Measurements from ENCODE around the gene OBSCN. TPM values are rescaled to one million over a fixed set of nuclear protein-coding genes. Genes with fewer than 3 reads are reported as not detected.
A peak's percentile ranks its signal among the peaks of the same experiment; 100 is the strongest.

Gene OBSCN
- total RNA-seq, 1 experiment from 2014 or later, result 5.6 TPM

DNA sequence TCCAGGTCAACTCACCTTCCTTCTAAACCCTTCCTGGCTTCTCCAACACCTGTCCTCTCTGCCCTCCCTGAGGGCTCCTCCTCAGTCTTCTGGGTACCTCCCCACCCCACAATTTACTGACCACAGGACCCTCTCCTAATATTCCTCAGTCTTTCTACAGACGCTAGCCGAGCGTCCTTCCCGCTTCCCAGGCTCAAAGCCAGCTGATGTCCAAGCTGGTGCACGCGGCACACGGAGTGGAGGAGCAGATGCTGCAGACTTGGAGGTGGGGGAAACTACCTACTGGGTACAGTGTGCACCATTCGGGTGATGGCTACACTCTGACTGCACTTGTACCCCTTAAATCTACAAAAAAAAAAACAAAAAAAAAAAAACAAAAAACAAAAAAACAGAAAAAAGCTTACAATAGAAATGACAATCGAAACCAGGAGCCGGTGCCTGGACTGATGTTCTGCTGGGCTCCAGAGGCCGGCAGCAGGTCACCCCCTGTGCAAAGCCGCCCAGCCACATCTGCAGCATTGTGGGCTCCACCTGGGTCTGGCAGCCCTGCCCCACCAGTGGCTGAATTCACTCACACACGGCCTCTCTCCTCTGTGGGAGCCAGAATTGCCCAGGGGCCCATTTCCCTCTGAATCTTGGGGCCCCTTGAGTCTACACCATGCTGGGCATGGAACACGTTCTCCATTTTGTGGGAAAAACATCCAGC is 191.8 kb downstream of the OBSCN start:
- CTCF ChIA-PET, result no interaction called here
- H3K36me3 ChIP-seq (ENCODE audit: control insufficient read depth, insufficient read depth, low read length), result peaks cover 6% of the 10 kb centered on the region
- TF ChIP-seq, protein P1, sequence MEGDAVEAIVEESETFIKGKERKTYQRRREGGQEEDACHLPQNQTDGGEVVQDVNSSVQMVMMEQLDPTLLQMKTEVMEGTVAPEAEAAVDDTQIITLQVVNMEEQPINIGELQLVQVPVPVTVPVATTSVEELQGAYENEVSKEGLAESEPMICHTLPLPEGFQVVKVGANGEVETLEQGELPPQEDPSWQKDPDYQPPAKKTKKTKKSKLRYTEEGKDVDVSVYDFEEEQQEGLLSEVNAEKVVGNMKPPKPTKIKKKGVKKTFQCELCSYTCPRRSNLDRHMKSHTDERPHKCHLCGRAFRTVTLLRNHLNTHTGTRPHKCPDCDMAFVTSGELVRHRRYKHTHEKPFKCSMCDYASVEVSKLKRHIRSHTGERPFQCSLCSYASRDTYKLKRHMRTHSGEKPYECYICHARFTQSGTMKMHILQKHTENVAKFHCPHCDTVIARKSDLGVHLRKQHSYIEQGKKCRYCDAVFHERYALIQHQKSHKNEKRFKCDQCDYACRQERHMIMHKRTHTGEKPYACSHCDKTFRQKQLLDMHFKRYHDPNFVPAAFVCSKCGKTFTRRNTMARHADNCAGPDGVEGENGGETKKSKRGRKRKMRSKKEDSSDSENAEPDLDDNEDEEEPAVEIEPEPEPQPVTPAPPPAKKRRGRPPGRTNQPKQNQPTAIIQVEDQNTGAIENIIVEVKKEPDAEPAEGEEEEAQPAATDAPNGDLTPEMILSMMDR (IDR thresholded peaks at IDR 0.05; ENCODE audit: insufficient read depth in 1 of 2, low read depth in 1 of 2, low read length in 1 of 2, severe bottlenecking in 1 of 2, unreplicated experiment in 1 of 2), result no peak

DNA sequence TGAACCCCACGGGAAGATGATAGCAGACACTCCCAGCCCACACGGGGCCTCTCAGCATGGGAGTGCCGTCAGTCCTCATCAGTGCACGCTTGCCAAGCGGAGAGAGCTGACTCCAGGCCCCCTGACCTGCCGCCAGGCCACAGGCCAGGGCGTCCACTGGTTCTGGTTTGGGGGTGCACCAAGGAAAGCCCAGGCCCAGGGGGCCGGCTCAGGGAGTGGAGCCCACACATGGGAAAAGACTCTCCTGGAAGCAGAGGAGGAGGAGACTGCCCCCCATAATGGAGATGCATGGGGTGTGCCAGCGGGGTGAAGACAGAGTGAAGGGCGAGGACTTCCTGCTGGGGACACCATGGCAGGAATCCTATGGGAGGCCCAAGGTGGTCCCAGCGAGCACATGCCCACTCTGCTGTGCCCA is 192.4 kb downstream of the OBSCN start:
- CTCF ChIA-PET, result no interaction called here
- H3K9me3 ChIP-seq, result no peaks in the 10 kb centered on the region
- DNase-seq, result peak in 1 of 2 experiments; percentile 17
- POLR2A ChIA-PET, result no interaction called here
- H3K27me3 Mint-ChIP-seq (ENCODE audit: insufficient read depth, unreplicated experiment), result no peaks in the 10 kb centered on the region
- no TSS peak for BruUV-seq (replicated peaks)
- H3K36me3 Mint-ChIP-seq (ENCODE audit: insufficient read depth, unreplicated experiment), result peaks cover 79% of the 10 kb centered on the region
- TF ChIP-seq, protein P1 (IDR thresholded peaks at IDR 0.05; ENCODE audit: insufficient read depth in 1 of 2, low read depth in 1 of 2, low read length in 1 of 2, severe bottlenecking in 1 of 2, unreplicated experiment in 1 of 2), result no peak
- no peak overlapping the region for H3K4me3 ChIP-seq (ENCODE audit: low read depth, low read length)
- peaks cover 12% of the 10 kb centered on the region for H3K4me1 ChIP-seq
- H3K4me1 Mint-ChIP-seq (ENCODE audit: low read depth, unreplicated experiment), result peaks cover 12% of the 10 kb centered on the region
- no peaks in the 10 kb centered on the region for H3K27me3 ChIP-seq (replicated peaks; ENCODE audit: control insufficient read depth, insufficient read depth, low read length)
- H3K27ac Mint-ChIP-seq (ENCODE audit: unreplicated experiment), result no peak overlapping the region
- H3K9me3 Mint-ChIP-seq (ENCODE audit: unreplicated experiment), result no peaks in the 10 kb centered on the region
- intact Hi-C loops (cut with micrococcal nuclease; ENCODE audit: unreplicated experiment), result no loop called here
- peaks cover 6% of the 10 kb centered on the region for H3K36me3 ChIP-seq (ENCODE audit: control insufficient read depth, insufficient read depth, low read length)
- H3K4me3 Mint-ChIP-seq (ENCODE audit: unreplicated experiment), result no peak overlapping the region

More for the DNA sequence above, 191.8 kb downstream of the OBSCN start:
- POLR2A ChIA-PET, result no interaction called here
- Mint-ChIP-seq H3K36me3 (ENCODE audit: insufficient read depth, unreplicated experiment) (peaks cover 79% of the 10 kb centered on the region), H3K27ac (ENCODE audit: unreplicated experiment) (no peak overlapping the region), H3K27me3 (ENCODE audit: insufficient read depth, unreplicated experiment) (no peaks in the 10 kb centered on the region), H3K9me3 (ENCODE audit: unreplicated experiment) (no peaks in the 10 kb centered on the region), H3K4me1 (ENCODE audit: low read depth, unreplicated experiment) (peaks cover 12% of the 10 kb centered on the region), H3K4me3 (ENCODE audit: unreplicated experiment) (no peak overlapping the region)
- Histone ChIP-seq H3K4me1 (peaks cover 7% of the 10 kb centered on the region), H3K9me3 (no peaks in the 10 kb centered on the region), H3K27me3 (replicated peaks; ENCODE audit: control insufficient read depth, insufficient read depth, low read length) (no peaks in the 10 kb centered on the region), H3K4me3 (ENCODE audit: low read depth, low read length) (no peak overlapping the region)
- DNase-seq, result no peak
- no TSS peak for BruUV-seq (replicated peaks)
- intact Hi-C loops (cut with micrococcal nuclease; ENCODE audit: unreplicated experiment), result no loop called here

GRCh38 chr1:228400692-228401454 is 193.0 kb downstream of the OBSCN start:
- peaks cover 6% of the 10 kb centered on the region for H3K36me3 ChIP-seq (ENCODE audit: control insufficient read depth, insufficient read depth, low read length)
- Mint-ChIP-seq H3K36me3 (ENCODE audit: insufficient read depth, unreplicated experiment) (peaks cover 79% of the 10 kb centered on the region), H3K4me1 (ENCODE audit: low read depth, unreplicated experiment) (peaks cover 12% of the 10 kb centered on the region), H3K4me3 (ENCODE audit: unreplicated experiment) (no peak overlapping the region), H3K27me3 (ENCODE audit: insufficient read depth, unreplicated experiment) (no peaks in the 10 kb centered on the region), H3K27ac (ENCODE audit: unreplicated experiment) (peak overlapping the region; percentile 66), H3K9me3 (ENCODE audit: unreplicated experiment) (no peaks in the 10 kb centered on the region)
- BruUV-seq (replicated peaks), result no TSS peak
- DNase-seq, result peak in 1 of 2 experiments; percentile 20
- POLR2A ChIA-PET, result no interaction called here
- CTCF ChIA-PET, result no interaction called here
- TF ChIP-seq, protein P1 (IDR thresholded peaks at IDR 0.05; ENCODE audit: insufficient read depth in 1 of 2, low read depth in 1 of 2, low read length in 1 of 2, severe bottlenecking in 1 of 2, unreplicated experiment in 1 of 2), result no peak
- H3K4me1 ChIP-seq, result peaks cover 12% of the 10 kb centered on the region
- H3K27me3 ChIP-seq (replicated peaks; ENCODE audit: control insufficient read depth, insufficient read depth, low read length), result no peaks in the 10 kb centered on the region
- H3K4me3 ChIP-seq (ENCODE audit: low read depth, low read length), result no peak overlapping the region
- intact Hi-C loops (cut with micrococcal nuclease; ENCODE audit: unreplicated experiment), result no loop called here
- no peaks in the 10 kb centered on the region for H3K9me3 ChIP-seq
